ENCODE measurements around the gene BCL11B. TPM values are rescaled to one million over a fixed set of nuclear protein-coding genes. Genes with fewer than 3 reads are reported as not detected.

Gene BCL11B
- total and polyA plus RNA-seq, 2 donors (not counting 1 experiment from before 2014, with no cell fraction given) = 0.33 to 0.42 TPM

DNA sequence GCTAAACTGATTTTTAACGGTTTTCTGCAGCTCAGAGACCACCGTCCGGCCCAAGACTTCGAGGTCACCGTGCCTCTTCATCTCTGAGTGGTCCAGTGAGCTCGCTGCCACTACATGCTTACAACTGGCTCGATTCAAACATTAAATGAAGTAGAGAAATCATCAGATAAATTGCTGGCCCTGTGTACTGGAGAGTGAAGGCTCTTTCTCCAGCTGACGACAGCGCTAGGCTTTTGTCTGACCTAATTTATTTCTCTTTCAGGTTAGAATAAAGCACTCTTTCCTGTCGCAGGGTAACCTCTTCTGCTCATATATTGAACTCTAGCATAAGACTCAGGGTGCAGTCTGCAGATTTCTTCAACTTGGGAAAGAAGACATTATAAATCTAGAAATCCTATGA, 6.4 kb downstream of the BCL11B start:
- H3K27ac Mint-ChIP-seq = no peak overlapping the region

More for the DNA sequence above, 6.4 kb downstream of the BCL11B start:
- Histone ChIP-seq H3K4me3 (ENCODE audit: control extremely low read depth in 1 of 5, extremely low read depth in 1 of 5, insufficient read depth in 1 of 5, low read depth in 2 of 5, low read length in 4 of 5) (no peak overlapping the region), H2AFZ (ENCODE audit: insufficient read depth, low read depth, low read length, poor library complexity, severe bottlenecking) (no peak overlapping the region), H3K79me2 (ENCODE audit: control insufficient read depth, insufficient read depth, low read length) (no peaks in the 10 kb centered on the region), H3K27ac (ENCODE audit: low read length in 2 of 2) (no peak overlapping the region), H3K36me3 (replicated peaks in 1 of 2; ENCODE audit: control extremely low read depth in 1 of 2, control insufficient read depth in 1 of 2, extremely low read depth in 1 of 2, insufficient read depth in 2 of 2, low read length in 1 of 2) (no peaks in the 10 kb centered on the region), H3K9me3 (ENCODE audit: control extremely low read depth in 1 of 3, control insufficient read depth in 2 of 3, insufficient read depth in 1 of 3, low read length in 2 of 3) (peaks cover 0 to 7% (median 2%) of the 10 kb centered on the region in 3 donors), H3K27me3 (replicated peaks in 1 of 4; ENCODE audit: control extremely low read depth in 1 of 4, control insufficient read depth in 3 of 4, insufficient read depth in 4 of 4, low read length in 3 of 4) (peaks cover 0 to 68% (median 22%) of the 10 kb centered on the region in 4 experiments), H3K4me1 (ENCODE audit: control insufficient read depth in 2 of 2, insufficient read depth in 2 of 2, low read length in 2 of 2) (peaks cover 9% of the 10 kb centered on the region in 2 donors), H3K4me2 (replicated peaks; ENCODE audit: low read depth, low read length, poor library complexity, severe bottlenecking) (no peak overlapping the region), H3K9ac (ENCODE audit: low read length) (no peak overlapping the region), H4K20me1 (ENCODE audit: control insufficient read depth, insufficient read depth, low read length, poor library complexity, severe bottlenecking) (no peaks in the 10 kb centered on the region)
- CTCF ChIA-PET = interaction anchor here (0.8 kb wide), 1 partner anchor 13 kb away, joined by 3 read pairs; no protein-coding TSS in a partner anchor
- H3K4me3 Mint-ChIP-seq = no peak overlapping the region
- peaks cover 17% of the 10 kb centered on the region for H3K4me1 Mint-ChIP-seq
- DNase-seq (no peak), ATAC-seq (ENCODE audit: low read depth) (no peak)
- H3K27me3 Mint-ChIP-seq = peaks cover 73% of the 10 kb centered on the region
- TF ChIP-seq CTCF (IDR thresholded peaks at IDR 0.05) (no peak), EZH2 (IDR thresholded peaks at IDR 0.05; ENCODE audit: borderline replicate concordance, insufficient read depth, low read depth, low read length, poor library complexity, severe bottlenecking) (no peak)
- WGBS (ENCODE audit: insufficient coverage) = 68% methylated on average over 6 of the region's 10 CpGs
- no peaks in the 10 kb centered on the region for H3K9me3 Mint-ChIP-seq (ENCODE audit: insufficient read depth)
- POLR2A ChIA-PET = no interaction called here
- intact Hi-C loops (cut with micrococcal nuclease) = no loop called here
